Glutamatergic neuron (in vitro differentiated cells): ENCODE data around the gene CEP112. TPM values are rescaled to one million over a fixed set of nuclear protein-coding genes. Genes with fewer than 3 reads are reported as not detected.

Experiments used
- DNase-seq: peaks from one replicate; pipeline ENCODE4 v3.0.0; 2022
- H3K27ac Mint-ChIP-seq: one replicate; pipeline ENCODE4 v1.8.0; 2020; ENCODE audit warnings: mild to moderate bottlenecking, mixed read lengths, inconsistent platforms; ENCODE audit not compliant: unreplicated experiment
- H3K27me3 Mint-ChIP-seq: one replicate; pipeline ENCODE4 v1.8.0; 2020; ENCODE audit warnings: mild to moderate bottlenecking, moderate library complexity, mixed read lengths, inconsistent platforms; ENCODE audit not compliant: unreplicated experiment
- H3K36me3 Mint-ChIP-seq: one replicate; pipeline ENCODE4 v1.8.0; 2020; ENCODE audit warnings: mild to moderate bottlenecking, mixed read lengths, inconsistent platforms; ENCODE audit not compliant: unreplicated experiment
- H3K4me1 Mint-ChIP-seq: one replicate; pipeline ENCODE4 v1.8.0; 2020; ENCODE audit warnings: mild to moderate bottlenecking, low read depth, mixed read lengths, inconsistent platforms; ENCODE audit not compliant: unreplicated experiment
- H3K4me3 Mint-ChIP-seq: one replicate; pipeline ENCODE4 v1.8.0; 2020; ENCODE audit warnings: mild to moderate bottlenecking, mixed read lengths, inconsistent platforms; ENCODE audit not compliant: unreplicated experiment
- H3K9me3 Mint-ChIP-seq: one replicate; pipeline ENCODE4 v1.8.0; 2020; ENCODE audit warnings: mild to moderate bottlenecking, moderate library complexity, mixed read lengths, inconsistent platforms; ENCODE audit not compliant: unreplicated experiment
- CTCF ChIP-seq: fragments of 200-600 bp; sonication (generic); IDR thresholded peaks from one replicate; pipeline ENCODE4 v1.5.0; 2021; ENCODE audit not compliant: partially characterized antibody, unreplicated experiment
- total RNA-seq: library from RNA; stranded (reverse); fragmentation: NEBNext Ultra II Directional; extraction: Animal tissue kit (Norgen Biotek cat#: 25700); gene quantifications from one replicate; pipeline ENCODE4 v1.2.1, GENCODE V29; 2021; ENCODE audit not compliant: unreplicated experiment

Gene CEP112
- total RNA-seq, 1 donor from 2014 or later: 8.5 TPM

- H3K4me3 Mint-ChIP-seq: no peak overlapping the region
- H3K27me3 Mint-ChIP-seq: no peaks in the 10 kb centered on the region
- no peaks in the 10 kb centered on the region for H3K36me3 Mint-ChIP-seq
- peaks cover 7% of the 10 kb centered on the region for H3K4me1 Mint-ChIP-seq
- no peak overlapping the region for H3K27ac Mint-ChIP-seq
- no peaks in the 10 kb centered on the region for H3K9me3 Mint-ChIP-seq
- no peak for TF ChIP-seq CTCF
- no peak for DNase-seq
These were observed 605.0 kb downstream of the CEP112 start for GRCh38 chr17:65586899-65587298.

Other genes with a start within 250 kb of the CEP112 start
- gene APOH, start 37.3 kb upstream of the CEP112 start, total RNA-seq: not detected
- gene PRKCA, start 110.5 kb upstream of the CEP112 start, total RNA-seq: 2.2 TPM